DOHH2 (cell line): ENCODE measurements around the gene SSH2.

Source experiments
- EZH2phosphoT487 ChIP-seq: fragments of 200-600 bp; sonication (generic); IDR thresholded peaks from 2 replicates; pipeline ENCODE4 v1.6.1; 2017; ENCODE audit warnings: borderline replicate concordance, mild to moderate bottlenecking, antibody characterized with exemption, low read length, moderate library complexity, mixed read lengths
- TF ChIP-seq, protein P1 (sequence below): fragments of 200-600 bp; sonication (generic); IDR thresholded peaks from one replicate; pipeline ENCODE4 v1.5.1; 2014; ENCODE audit warnings: antibody characterized with exemption, mild to moderate bottlenecking, low read depth, low read length; ENCODE audit not compliant: poor library complexity, severe bottlenecking

GRCh38 chr17:29669266-29669665, 260.8 kb downstream of the SSH2 start:
- TF ChIP-seq, protein P1, sequence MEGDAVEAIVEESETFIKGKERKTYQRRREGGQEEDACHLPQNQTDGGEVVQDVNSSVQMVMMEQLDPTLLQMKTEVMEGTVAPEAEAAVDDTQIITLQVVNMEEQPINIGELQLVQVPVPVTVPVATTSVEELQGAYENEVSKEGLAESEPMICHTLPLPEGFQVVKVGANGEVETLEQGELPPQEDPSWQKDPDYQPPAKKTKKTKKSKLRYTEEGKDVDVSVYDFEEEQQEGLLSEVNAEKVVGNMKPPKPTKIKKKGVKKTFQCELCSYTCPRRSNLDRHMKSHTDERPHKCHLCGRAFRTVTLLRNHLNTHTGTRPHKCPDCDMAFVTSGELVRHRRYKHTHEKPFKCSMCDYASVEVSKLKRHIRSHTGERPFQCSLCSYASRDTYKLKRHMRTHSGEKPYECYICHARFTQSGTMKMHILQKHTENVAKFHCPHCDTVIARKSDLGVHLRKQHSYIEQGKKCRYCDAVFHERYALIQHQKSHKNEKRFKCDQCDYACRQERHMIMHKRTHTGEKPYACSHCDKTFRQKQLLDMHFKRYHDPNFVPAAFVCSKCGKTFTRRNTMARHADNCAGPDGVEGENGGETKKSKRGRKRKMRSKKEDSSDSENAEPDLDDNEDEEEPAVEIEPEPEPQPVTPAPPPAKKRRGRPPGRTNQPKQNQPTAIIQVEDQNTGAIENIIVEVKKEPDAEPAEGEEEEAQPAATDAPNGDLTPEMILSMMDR = no peak
- no peak for TF ChIP-seq EZH2phosphoT487
